T47D (cell line): ENCODE measurements around the gene GALE.
A peak's percentile ranks its signal among the peaks of the same experiment; 100 is the strongest.

ENCODE experiments used
- DNase-seq, 2 experiments: peaks; one replicate each; pipeline versions ENCODE4 v3.0.0 to v3.0.0-alpha.2; 2011 to 2012; ENCODE audit warnings: low read depth in 1 of 2, low spot score in 1 of 2
- JUND ChIP-seq: IDR thresholded peaks from 2 replicates; pipeline ENCODE4 v1.6.1; 2012; ENCODE audit warnings: low read depth
- in situ Hi-C: cut with HindIII; loops from 2 replicates; pipeline ENCODE4 v1.10.0; 2016; ENCODE audit warnings: low sequenced_read_pairs, low pct_unique_long_range_greater_than_20kb

Gene GALE

GRCh38 chr1:23825076-23825761, 24.7 kb upstream of the GALE start, which contains the start of gene HMGCL:
Gene HMGCL (minus strand): TSS chr1:23825429. CDS start chr1:23825415, 14 bp downstream.
- TF ChIP-seq JUND = no peak
- in situ Hi-C loops = no loop called here
- peak; percentile 75 to 84 for DNase-seq

GRCh38 chr1:23824711-23825075, 24.1 kb upstream of the GALE start:
- in situ Hi-C loops = no loop called here
- DNase-seq = no peak
- no peak for TF ChIP-seq JUND

- in situ Hi-C loops = no loop called here
- no peak for TF ChIP-seq JUND
- no peak for DNase-seq
These were observed 23.2 kb upstream of the GALE start for GRCh38 chr1:23823767-23824166.

DNA sequence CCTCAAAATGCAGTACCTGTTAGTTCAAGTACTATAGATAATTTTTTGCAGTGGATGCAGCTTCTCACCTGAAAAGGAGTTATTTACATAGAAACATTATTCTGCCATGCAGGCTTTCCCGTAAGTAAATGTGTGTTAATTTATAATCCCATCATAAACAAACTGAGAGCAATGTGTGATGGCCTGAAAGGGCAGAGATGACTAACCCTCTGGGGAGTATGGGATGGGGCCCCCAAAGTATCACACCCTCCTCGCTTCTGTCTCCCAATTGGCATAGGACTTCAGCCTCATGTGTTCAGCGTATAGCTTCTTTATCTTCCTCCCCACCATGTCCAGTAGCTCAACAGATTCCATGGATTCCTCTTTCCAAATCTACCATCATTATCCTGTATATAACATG, 17.1 kb upstream of the GALE start:
- in situ Hi-C loops = no loop called here
- no peak for DNase-seq
- TF ChIP-seq JUND = no peak

GRCh38 chr1:23816906-23817305, 16.4 kb upstream of the GALE start:
- TF ChIP-seq JUND = no peak
- no peak for DNase-seq
- in situ Hi-C loops = no loop called here

- in situ Hi-C loops = no loop called here
- no peak for DNase-seq
- TF ChIP-seq JUND = no peak
These were observed 15.8 kb upstream of the GALE start for GRCh38 chr1:23816361-23816760.

DNA sequence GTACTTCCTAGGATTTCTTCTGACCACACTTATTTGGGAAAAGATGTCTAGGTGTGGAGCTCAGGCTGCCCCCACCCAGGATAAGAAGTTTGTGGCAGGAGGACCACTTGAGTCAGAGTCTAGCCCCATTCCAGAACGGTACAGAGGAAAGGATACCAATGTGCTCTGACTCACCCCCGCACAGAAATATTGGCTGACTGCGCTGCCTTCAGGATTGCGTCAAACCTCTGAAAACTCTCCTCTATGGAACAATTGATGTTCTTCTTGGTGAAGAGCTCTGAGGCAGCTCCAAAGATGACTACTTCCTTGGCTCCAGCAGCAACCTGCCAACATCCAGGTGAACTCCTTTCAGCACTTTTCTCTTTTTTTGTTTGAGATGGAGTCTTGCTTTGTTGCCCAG, 13.5 kb upstream of the GALE start:
- no peak for DNase-seq
- no peak for TF ChIP-seq JUND
- in situ Hi-C loops = no loop called here

GRCh38 chr1:23810818-23811540, 10.4 kb upstream of the GALE start:
- DNase-seq = no peak
- in situ Hi-C loops = no loop called here
- TF ChIP-seq JUND = no peak

DNA sequence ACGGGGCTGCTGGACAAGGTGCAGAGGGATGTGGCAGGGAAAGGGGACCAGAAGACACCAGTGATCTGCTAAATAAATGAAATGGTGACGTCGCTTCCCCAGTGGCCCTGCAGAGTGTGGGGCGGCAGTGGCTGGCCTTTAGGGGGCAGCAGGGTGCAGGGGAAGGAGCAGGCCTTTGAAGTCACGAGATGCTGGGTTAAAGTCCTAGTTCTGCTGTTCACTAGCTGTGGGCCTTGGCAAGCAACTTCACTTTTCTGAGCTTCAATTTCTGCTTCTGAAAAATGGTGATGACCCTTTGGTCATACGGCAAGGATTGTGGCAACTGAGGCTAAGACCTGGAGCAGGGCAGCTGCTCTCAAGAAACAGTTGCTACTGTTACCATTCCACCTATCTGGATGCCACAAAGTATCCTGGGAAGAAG, 9.2 kb upstream of the GALE start:
- in situ Hi-C loops = no loop called here
- peak; percentile 66 to 76 for DNase-seq
- TF ChIP-seq JUND = no peak

DNA sequence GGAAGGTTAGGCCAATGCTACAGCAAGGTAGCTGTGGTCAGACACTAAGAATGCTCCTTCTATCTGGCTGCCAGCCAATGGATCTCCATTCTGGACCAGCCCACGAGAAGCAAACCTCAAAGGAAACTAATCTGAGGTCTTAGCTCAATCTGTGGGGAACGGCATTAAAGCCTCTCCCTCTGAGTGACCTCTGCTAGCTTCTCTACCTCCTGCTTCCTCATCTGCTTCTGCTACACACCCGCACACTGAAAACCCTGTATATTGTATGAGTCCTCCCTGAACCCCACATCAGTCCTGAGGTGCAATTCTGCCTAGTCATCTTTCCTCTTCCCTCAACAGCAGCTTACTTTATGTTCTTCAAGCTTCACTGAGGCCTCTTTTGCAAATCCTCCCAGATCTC, 6.9 kb upstream of the GALE start:
- in situ Hi-C loops = no loop called here
- DNase-seq = no peak
- TF ChIP-seq JUND = no peak

DNA sequence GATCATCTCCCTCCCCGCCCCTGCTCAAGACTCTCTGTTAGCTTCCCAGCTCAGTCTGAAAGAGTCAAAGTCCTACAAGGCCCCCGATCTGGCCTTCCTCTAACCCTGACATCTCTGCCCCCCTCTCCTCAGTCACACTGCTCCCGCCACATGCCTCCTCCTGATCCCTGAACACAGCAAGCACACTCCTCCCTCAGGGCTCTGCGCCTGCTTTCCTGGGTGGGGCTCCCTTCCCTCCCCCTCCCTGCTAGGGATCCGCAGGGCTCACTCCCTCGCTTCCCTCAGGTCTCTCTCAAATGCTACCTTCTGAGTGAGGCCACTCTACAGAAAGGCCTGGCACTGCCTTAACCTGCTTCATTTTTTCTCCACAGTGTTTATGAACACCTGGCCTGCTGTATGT, 5.7 kb upstream of the GALE start:
- TF ChIP-seq JUND = no peak
- in situ Hi-C loops = no loop called here
- DNase-seq = no peak

GRCh38 chr1:23805025-23805424, 4.5 kb upstream of the GALE start:
- in situ Hi-C loops = no loop called here
- DNase-seq = no peak
- no peak for TF ChIP-seq JUND

DNA sequence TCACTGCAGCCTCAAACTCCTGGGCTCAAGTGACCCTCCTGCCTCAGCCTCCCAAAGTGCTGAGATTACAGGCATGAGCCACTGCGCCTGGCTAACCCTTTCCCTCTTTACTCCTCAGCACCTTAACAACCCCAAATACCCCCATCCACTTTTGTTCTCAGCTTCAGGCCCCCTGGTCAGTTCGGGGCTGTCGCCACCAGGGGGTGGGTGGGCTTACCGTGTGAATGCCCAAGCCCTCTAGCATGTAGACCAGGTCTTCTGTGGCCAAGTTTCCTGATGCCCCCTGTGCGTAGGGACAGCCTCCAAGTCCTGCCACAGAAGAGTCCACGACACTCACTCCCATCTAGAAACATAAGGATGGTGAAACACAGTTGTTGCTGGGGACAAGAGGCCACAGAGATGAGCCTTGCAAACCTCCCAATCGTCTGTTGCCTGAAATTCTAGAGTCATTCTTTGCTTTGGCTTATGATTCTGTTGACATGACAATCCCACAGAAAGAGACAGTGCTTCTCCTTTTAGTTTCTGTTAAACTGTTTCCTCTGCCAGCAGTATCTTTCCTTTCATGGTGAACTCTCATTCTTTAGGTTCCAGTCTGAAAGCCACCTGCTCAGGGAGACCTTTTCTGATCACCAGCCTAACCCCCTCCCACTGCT, 3.8 kb upstream of the GALE start:
- no peak for DNase-seq
- in situ Hi-C loops = no loop called here
- TF ChIP-seq JUND = no peak
